Immature natural killer cell (primary cell): ENCODE results near the gene GALNT11. TPM values are rescaled to one million over a fixed set of nuclear protein-coding genes. Genes with fewer than 3 reads are reported as not detected.

Experiments
- DNase-seq, 3 donors: peaks; one replicate each; pipeline ENCODE4 v3.0.0; 2022; ENCODE audit warnings: mixed read lengths in 1 of 3
- H3K27ac Mint-ChIP-seq, 6 donors: one replicate each; pipeline ENCODE4 v1.8.0; 2020; ENCODE audit warnings: mixed read lengths in 6 of 6, mild to moderate bottlenecking in 5 of 6, inconsistent platforms in 4 of 6, moderate library complexity in 3 of 6
- H3K27me3 Mint-ChIP-seq, 3 donors: one replicate each; pipeline ENCODE4 v1.8.0; 2020 to 2021; ENCODE audit warnings: low read depth in 3 of 3, mild to moderate bottlenecking in 3 of 3, mixed read lengths in 3 of 3, moderate library complexity in 3 of 3, inconsistent platforms in 1 of 3
- H3K36me3 Mint-ChIP-seq, 3 donors: one replicate each; pipeline ENCODE4 v1.8.0; 2020; ENCODE audit warnings: mixed read lengths in 3 of 3, inconsistent platforms in 2 of 3, mild to moderate bottlenecking in 2 of 3
- H3K4me1 Mint-ChIP-seq, 2 donors: one replicate each; pipeline ENCODE4 v1.8.0; 2020; ENCODE audit warnings: inconsistent platforms in 2 of 2, mild to moderate bottlenecking in 2 of 2, mixed read lengths in 2 of 2, moderate library complexity in 1 of 2
- H3K4me3 Mint-ChIP-seq, 5 donors: one replicate each; pipeline ENCODE4 v1.8.0; 2020; ENCODE audit warnings: mild to moderate bottlenecking in 5 of 5, mixed read lengths in 5 of 5, inconsistent platforms in 3 of 5, moderate library complexity in 3 of 5
- H3K9me3 Mint-ChIP-seq, 6 donors: one replicate each; pipeline ENCODE4 v1.8.0; 2020; ENCODE audit warnings: mild to moderate bottlenecking in 6 of 6, mixed read lengths in 6 of 6, inconsistent platforms in 4 of 6, moderate library complexity in 3 of 6
- polyA plus RNA-seq, 3 donors: library from polyadenylated mRNA; unstranded; fragments of 300-500 nt; fragmentation: Illumina TruSeq; gene quantifications; one replicate each; pipeline ENCODE4 v1.2.3, GENCODE V29; 2021

GALNT11 gene
- polyA plus RNA-seq, 3 donors from 2014 or later, result 59.2 to 86.2 (median 63.3) TPM

DNA sequence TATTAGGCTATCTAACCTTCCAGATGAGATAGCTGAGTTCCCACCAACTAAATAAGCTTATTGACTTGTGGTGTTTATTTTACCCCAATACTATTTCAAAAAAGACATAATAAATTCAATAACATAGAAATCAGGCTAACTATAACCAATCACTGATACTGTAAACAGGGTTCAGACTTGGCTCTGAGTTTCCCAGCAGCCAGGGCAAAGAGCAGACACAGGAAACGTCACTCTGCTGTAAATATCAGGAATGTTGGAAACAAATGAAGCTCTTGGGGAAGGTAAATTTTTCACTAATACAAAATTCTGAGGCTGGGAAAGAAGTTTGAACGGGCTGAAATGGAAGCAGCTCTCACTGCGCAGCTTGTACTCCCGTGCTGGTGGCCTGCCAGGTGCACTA lies 114.6 kb downstream of the GALNT11 start:
- peaks cover 22 to 27% of the 10 kb centered on the region in 2 donors for H3K4me1 Mint-ChIP-seq
- H3K27ac Mint-ChIP-seq, result peak overlapping the region in 1 of 6 donors; percentile 74
- peaks cover 0 to 51% (median 50%) of the 10 kb centered on the region in 3 donors for H3K36me3 Mint-ChIP-seq
- no peaks in the 10 kb centered on the region for H3K9me3 Mint-ChIP-seq
- DNase-seq, result no peak
- peaks cover 3% of the 10 kb centered on the region in 3 donors for H3K27me3 Mint-ChIP-seq
- H3K4me3 Mint-ChIP-seq, result no peak overlapping the region

DNA sequence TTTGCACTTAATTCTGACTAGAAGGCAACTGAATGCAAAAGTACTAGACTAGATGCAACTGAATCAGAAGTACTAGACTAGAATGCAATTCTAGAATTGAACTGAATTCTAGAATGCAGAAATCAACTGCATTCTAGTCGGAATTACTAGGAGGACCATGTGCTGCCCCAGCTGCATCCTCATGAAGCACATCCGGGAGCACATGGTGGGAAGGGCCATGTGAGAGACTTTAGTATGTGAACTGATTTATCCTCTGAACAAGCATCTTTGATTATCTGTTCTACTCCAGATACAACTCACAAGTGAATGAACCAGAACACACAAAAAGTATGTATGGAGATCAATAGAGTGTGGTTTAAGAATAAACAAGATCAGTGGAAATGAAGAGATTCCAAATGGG lies 115.1 kb downstream of the GALNT11 start:
- no peak for DNase-seq
- no peak overlapping the region for H3K4me3 Mint-ChIP-seq
- peaks cover 0 to 51% (median 51%) of the 10 kb centered on the region in 3 donors for H3K36me3 Mint-ChIP-seq
- peaks cover 3% of the 10 kb centered on the region in 3 donors for H3K27me3 Mint-ChIP-seq
- H3K4me1 Mint-ChIP-seq, result peaks cover 26 to 32% of the 10 kb centered on the region in 2 donors
- peak overlapping the region in 3 of 6 donors; percentile 41 to 70 (median 65) for H3K27ac Mint-ChIP-seq
- no peaks in the 10 kb centered on the region for H3K9me3 Mint-ChIP-seq

DNA sequence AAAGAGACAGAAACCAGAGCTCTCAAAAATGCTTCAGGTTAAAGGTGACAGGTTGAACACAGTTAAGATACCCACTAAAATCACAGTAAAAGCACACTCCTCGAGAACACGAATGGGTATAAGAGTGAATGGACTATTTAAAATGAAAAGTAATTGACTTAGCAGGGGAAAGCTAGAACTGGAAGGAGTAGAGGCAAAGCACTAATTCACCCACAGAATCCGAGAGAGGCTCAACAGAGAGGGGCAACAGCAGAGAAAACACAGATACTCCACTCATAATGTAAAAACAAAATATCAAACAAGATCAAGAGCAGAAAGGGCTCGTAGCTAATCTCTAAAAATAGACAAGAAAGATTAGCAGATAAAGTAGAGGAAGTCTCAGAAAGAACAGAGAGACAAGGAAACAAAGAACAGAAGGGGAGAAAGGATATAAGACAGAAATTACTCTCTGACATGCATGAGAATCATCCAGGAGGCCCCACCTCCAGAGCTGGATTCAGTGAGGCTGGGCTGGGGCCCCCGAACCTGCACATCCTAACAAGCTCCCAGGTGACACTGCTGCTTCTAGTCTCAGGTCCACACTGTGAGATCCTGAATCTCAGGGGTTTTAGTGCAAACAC lies 117.6 kb downstream of the GALNT11 start:
- H3K27me3 Mint-ChIP-seq, result peaks cover 2 to 3% (median 3%) of the 10 kb centered on the region in 3 donors

DNA sequence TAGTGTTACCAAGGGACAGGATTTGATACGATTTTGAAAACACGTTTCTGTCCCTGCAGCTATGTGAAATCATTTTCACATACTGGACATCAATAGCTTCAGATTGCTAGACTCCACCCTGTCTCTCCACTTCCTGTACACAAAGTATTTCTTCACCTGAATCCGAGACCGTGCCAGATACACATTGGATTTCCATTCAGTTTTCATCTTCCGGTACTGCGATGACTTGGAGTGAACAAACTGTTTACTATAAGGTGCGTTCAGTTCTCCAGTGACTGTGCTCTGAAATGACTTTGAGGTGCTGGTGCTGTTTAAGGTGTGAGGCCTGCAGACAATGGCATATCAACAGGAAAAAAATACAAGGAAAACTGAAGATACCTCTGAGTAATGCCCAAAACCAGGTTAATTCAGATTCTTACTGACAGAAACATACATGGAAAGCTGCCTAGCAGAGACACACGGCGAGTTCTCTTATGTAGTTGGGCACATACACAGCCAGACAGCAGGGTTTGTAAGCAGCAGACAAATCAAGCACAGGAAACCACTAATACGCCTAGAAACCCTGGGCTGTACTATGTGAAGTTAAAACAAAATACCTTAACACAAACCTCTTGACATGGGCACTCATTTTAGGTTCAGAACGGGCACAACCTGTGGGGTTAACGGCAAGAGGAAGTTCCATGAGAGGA lies 119.2 kb downstream of the GALNT11 start:
- DNase-seq, result peak in 2 of 3 donors; percentile 14 to 24
- Mint-ChIP-seq H3K4me3 (peak overlapping the region; percentile 4 to 67 (median 25)), H3K9me3 (no peaks in the 10 kb centered on the region), H3K36me3 (peaks cover 12 to 46% (median 46%) of the 10 kb centered on the region in 3 donors), H3K4me1 (peaks cover 31 to 42% of the 10 kb centered on the region in 2 donors), H3K27ac (peak overlapping the region; percentile 77 to 84 (median 80)), H3K27me3 (peaks cover 0 to 3% (median 2%) of the 10 kb centered on the region in 3 donors)

More for the DNA sequence above, 117.6 kb downstream of the GALNT11 start:
- no peaks in the 10 kb centered on the region for H3K9me3 Mint-ChIP-seq
- peak overlapping the region in 3 of 5 donors; percentile 1 to 35 (median 17) for H3K4me3 Mint-ChIP-seq
- no peak for DNase-seq
- peaks cover 3 to 51% (median 48%) of the 10 kb centered on the region in 3 donors for H3K36me3 Mint-ChIP-seq
- peak overlapping the region; percentile 3 to 85 (median 42) for H3K27ac Mint-ChIP-seq
- peaks cover 31 to 42% of the 10 kb centered on the region in 2 donors for H3K4me1 Mint-ChIP-seq

DNA sequence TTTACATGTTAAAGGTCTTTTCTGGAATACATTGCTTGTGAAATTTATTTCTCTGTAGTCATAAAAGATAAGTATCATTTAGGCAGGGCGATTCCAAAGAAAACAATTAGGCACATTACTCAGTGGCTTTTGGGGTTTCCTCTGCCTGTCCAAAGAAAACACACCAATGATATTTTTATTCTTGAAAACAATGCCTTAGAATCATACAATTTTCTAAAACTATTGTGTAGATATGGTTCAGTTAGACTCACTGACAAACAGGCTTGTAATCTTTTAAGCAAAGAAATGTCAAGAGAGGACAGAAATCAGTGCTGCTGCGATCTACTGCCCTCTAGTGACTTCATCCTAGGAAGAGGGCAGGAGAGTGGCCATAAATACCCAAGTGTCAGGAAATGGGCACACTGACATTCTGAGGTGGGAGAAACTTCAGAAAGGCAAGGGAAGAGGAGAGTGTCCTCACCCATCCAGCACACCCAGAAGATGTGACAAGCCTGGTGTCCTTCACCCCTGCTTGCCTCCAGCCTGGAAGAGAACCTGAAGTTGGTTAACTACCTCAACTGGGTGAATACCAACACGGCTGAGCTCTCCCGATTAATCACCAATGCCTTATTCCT lies 120.5 kb downstream of the GALNT11 start:
- peak in 2 of 3 donors; percentile 21 to 27 for DNase-seq
- H3K9me3 Mint-ChIP-seq, result no peaks in the 10 kb centered on the region
- H3K4me1 Mint-ChIP-seq, result peaks cover 31 to 42% of the 10 kb centered on the region in 2 donors
- H3K27me3 Mint-ChIP-seq, result peaks cover 0 to 4% (median 3%) of the 10 kb centered on the region in 3 donors
- H3K36me3 Mint-ChIP-seq, result peaks cover 12 to 43% (median 37%) of the 10 kb centered on the region in 3 donors
- H3K4me3 Mint-ChIP-seq, result peak overlapping the region in 2 of 5 donors; percentile 12 to 29
- peak overlapping the region; percentile 37 to 82 (median 78) for H3K27ac Mint-ChIP-seq

DNA sequence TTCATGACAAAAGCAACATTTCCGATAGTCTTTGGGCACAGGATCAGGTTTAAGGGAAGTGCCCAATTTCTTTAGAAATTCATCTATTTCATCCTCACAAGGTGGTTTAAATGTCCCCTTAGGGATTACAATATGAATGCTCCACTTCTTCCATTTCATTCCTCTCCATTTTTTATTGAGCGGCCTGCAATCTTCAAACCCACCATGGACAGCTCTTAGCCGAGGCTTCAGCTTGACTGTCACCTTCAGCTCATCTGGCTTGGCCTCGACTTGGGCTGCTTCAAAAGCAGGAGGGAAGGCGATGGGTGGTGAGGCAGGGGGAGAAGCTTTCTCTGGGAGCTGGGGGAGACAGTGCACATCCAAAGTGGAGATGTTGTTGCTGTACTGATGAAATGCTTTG lies 123.2 kb downstream of the GALNT11 start:
- H3K27ac Mint-ChIP-seq, result peak overlapping the region in 1 of 6 donors; percentile 67
- no peak overlapping the region for H3K4me3 Mint-ChIP-seq
- peaks cover 16 to 51% (median 33%) of the 10 kb centered on the region in 3 donors for H3K36me3 Mint-ChIP-seq
- no peaks in the 10 kb centered on the region for H3K9me3 Mint-ChIP-seq
- no peak for DNase-seq
- H3K4me1 Mint-ChIP-seq, result peaks cover 24 to 29% of the 10 kb centered on the region in 2 donors
- peaks cover 0 to 2% (median 2%) of the 10 kb centered on the region in 3 donors for H3K27me3 Mint-ChIP-seq

DNA sequence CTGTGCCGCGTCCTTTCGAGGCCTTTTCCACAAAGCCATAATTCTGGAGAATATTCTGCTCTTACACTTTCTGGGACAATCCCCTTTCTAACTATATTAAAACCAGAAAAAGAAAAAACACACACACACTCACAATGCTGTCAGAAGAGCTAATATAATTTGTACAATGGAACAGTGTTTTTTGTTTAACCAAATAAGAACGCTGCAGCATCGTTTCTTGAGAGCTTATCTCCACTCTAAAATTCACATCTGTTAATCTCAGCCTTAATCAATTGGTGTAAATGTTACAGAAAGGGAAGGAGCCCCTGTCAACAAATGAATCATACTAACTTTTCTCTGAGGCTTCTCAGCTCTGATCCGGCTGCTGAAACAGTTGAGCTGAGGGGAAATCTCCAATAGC lies 123.9 kb downstream of the GALNT11 start:
- Mint-ChIP-seq H3K4me1 (peaks cover 19 to 22% of the 10 kb centered on the region in 2 donors), H3K4me3 (no peak overlapping the region), H3K36me3 (peaks cover 23 to 57% (median 29%) of the 10 kb centered on the region in 3 donors), H3K27ac (peak overlapping the region in 3 of 6 donors; percentile 4 to 22 (median 12)), H3K27me3 (peaks cover 0 to 2% (median 0%) of the 10 kb centered on the region in 3 donors), H3K9me3 (no peaks in the 10 kb centered on the region)
- no peak for DNase-seq

DNA sequence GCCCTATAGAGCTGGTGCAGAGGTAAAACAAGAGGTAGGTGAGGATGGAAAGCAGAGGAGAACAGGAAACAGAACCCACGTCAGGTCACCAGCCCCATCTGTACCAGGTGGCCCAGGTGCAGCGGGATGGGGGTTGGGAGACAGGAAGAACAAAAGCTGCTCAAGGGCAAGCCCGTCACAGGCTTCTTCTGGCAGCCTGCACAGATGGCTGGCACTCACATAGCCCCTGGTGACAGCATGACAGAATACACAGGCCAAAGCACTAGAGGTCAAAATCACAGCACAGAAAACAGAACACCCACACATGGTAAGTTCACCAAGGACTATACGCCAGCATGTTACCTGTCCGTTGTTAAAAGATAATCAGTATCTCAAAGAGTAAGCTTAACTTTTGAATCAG lies 126.8 kb downstream of the GALNT11 start:
- peaks cover 22 to 68% (median 24%) of the 10 kb centered on the region in 3 donors for H3K36me3 Mint-ChIP-seq
- H3K27me3 Mint-ChIP-seq, result peaks cover 0 to 2% (median 0%) of the 10 kb centered on the region in 3 donors
- H3K27ac Mint-ChIP-seq, result peak overlapping the region in 3 of 6 donors; percentile 28 to 36 (median 34)
- no peak overlapping the region for H3K4me3 Mint-ChIP-seq
- no peaks in the 10 kb centered on the region for H3K9me3 Mint-ChIP-seq
- H3K4me1 Mint-ChIP-seq, result peaks cover 0 to 3% of the 10 kb centered on the region in 2 donors
- no peak for DNase-seq

DNA sequence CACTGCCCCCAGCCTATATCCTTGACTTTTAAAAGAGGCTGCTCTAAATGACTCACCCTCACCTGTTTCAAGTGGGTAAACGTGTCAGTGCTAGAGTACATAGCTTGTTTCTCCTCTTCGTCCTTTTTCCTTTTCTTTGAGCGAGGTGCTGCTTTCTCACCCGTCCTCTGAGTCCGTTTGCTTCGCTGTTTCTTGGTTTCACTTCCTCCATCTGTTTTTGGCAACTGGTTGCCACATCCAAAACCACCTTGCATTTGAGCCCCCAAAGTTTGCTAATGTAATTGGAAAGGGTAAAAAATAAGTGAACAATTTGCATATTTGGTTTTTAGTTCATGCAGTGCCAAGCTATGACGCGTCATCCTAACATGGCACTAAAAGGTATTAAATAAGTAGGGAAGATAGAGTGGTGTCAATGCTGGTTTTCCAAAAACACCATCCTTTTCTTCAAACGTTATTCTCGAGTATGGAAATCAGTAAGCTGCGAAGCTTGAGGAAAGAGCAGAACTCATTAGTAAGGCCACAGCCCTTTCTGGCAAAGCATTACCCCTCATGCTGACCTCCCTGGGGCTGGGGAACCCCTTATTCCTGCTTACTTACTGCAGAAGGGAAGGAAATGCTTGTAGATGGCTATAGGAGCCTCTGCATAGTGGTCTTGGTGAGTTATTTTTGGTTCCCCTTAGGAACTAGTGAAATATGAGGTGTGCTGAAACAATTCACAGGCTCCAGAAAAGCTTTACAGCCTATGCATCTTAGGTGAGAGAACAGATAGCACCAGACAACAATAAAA lies 133.5 kb downstream of the GALNT11 start:
- DNase-seq, result no peak
- peaks cover 3 to 8% (median 6%) of the 10 kb centered on the region in 3 donors for H3K27me3 Mint-ChIP-seq
- H3K27ac Mint-ChIP-seq, result peak overlapping the region; percentile 7 to 79 (median 66)
- H3K4me3 Mint-ChIP-seq, result peak overlapping the region in 3 of 5 donors; percentile 1 to 40 (median 21)
- peaks cover 7 to 17% of the 10 kb centered on the region in 2 donors for H3K4me1 Mint-ChIP-seq
- H3K36me3 Mint-ChIP-seq, result peaks cover 20 to 59% (median 39%) of the 10 kb centered on the region in 3 donors
- no peaks in the 10 kb centered on the region for H3K9me3 Mint-ChIP-seq

DNA sequence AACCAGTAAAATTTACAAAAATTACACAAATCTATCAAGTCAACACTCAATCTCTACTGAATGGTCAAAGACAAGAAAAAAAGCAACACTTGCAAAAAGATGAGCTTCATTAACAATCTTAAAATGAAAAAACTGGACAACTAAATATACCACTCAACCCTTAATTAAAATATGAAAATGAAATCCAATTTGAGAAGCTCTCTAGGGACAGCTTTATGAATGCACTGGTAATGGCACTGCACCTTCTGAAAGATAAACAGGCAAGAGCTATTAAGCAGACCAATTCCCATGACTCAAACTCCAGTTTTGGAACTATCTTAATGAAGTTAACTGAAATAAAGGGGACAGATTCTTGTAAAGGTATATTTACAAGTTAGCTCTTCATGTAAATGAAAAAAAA lies 135.7 kb downstream of the GALNT11 start:
- H3K36me3 Mint-ChIP-seq, result peaks cover 16 to 51% (median 38%) of the 10 kb centered on the region in 3 donors
- H3K27me3 Mint-ChIP-seq, result peaks cover 3 to 8% (median 6%) of the 10 kb centered on the region in 3 donors
- no peak overlapping the region for H3K4me3 Mint-ChIP-seq
- DNase-seq, result no peak
- peak overlapping the region in 1 of 6 donors; percentile 53 for H3K27ac Mint-ChIP-seq
- H3K4me1 Mint-ChIP-seq, result peaks cover 7 to 17% of the 10 kb centered on the region in 2 donors
- H3K9me3 Mint-ChIP-seq, result no peaks in the 10 kb centered on the region

DNA sequence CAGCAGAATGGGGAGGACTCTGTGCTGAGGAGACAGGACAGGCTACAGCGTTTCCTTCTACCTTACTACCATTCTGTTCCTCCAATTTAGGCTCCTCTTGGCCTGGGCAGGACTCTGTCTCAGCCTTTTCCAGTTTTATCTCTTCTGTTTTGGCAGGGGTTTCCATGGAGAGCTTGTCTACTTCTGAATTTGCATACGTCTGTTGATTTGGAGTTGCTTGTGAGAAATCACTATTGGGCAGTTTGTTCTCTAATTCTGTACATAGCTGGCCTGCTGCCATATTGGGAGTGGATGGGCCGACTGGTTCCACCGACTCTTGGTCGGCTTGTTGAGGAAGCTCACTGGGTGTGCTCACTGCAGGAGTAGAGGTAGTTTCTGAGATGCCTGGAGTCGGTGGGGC lies 136.8 kb downstream of the GALNT11 start:
- Mint-ChIP-seq H3K4me1 (peaks cover 7 to 17% of the 10 kb centered on the region in 2 donors), H3K9me3 (no peaks in the 10 kb centered on the region), H3K27me3 (peaks cover 3 to 8% (median 6%) of the 10 kb centered on the region in 3 donors), H3K4me3 (no peak overlapping the region), H3K27ac (peak overlapping the region in 1 of 6 donors; percentile 43), H3K36me3 (peaks cover 19 to 49% (median 45%) of the 10 kb centered on the region in 3 donors)
- DNase-seq, result no peak
